Ishikawa (cell line): Measurements from ENCODE around the gene OR7D2.

ENCODE experiments used
- CEBPB ChIP-seq: IDR thresholded peaks from 2 replicates; pipeline ENCODE4 v1.6.1; 2012
- CREB1 ChIP-seq: IDR thresholded peaks from 2 replicates; pipeline ENCODE4 v1.6.1; 2012; ENCODE audit warnings: low read depth
- EGR1 ChIP-seq: IDR thresholded peaks from 2 replicates; pipeline ENCODE4 v1.6.1; 2012
- EP300 ChIP-seq: IDR thresholded peaks from 2 replicates; pipeline ENCODE4 v1.6.1; 2012; ENCODE audit warnings: borderline replicate concordance
- FOXM1 ChIP-seq: IDR thresholded peaks from 2 replicates; pipeline ENCODE4 v1.6.1; 2012; ENCODE audit warnings: low read depth, borderline replicate concordance
- NFIC ChIP-seq: IDR thresholded peaks from 2 replicates; pipeline ENCODE4 v1.6.1; 2012
- RAD21 ChIP-seq: IDR thresholded peaks from 2 replicates; pipeline ENCODE4 v1.6.1; 2012; ENCODE audit warnings: low read depth
- TAF1 ChIP-seq: IDR thresholded peaks from 2 replicates; pipeline ENCODE4 v1.6.1; 2012; ENCODE audit warnings: low read depth, mild to moderate bottlenecking
- TCF12 ChIP-seq: IDR thresholded peaks from 2 replicates; pipeline ENCODE4 v1.6.1; 2012; ENCODE audit warnings: low read depth
- TEAD4 ChIP-seq: IDR thresholded peaks from 2 replicates; pipeline ENCODE4 v1.6.1; 2012
- YY1 ChIP-seq: IDR thresholded peaks from 2 replicates; pipeline ENCODE4 v1.6.1; 2012; ENCODE audit warnings: low read depth
- ZBTB7A ChIP-seq: IDR thresholded peaks from 2 replicates; pipeline ENCODE4 v1.6.1; 2012; ENCODE audit warnings: low read depth
- TF ChIP-seq, protein P1 (sequence below): IDR thresholded peaks from 2 replicates; pipeline ENCODE4 v1.6.1; 2012; ENCODE audit warnings: low read depth, mild to moderate bottlenecking
- TF ChIP-seq, protein P2 (sequence below): IDR thresholded peaks from 2 replicates; pipeline ENCODE4 v1.6.1; 2012
- TF ChIP-seq, protein P3 (sequence below): IDR thresholded peaks from 2 replicates; pipeline ENCODE4 v1.6.1; 2012

Gene OR7D2

DNA sequence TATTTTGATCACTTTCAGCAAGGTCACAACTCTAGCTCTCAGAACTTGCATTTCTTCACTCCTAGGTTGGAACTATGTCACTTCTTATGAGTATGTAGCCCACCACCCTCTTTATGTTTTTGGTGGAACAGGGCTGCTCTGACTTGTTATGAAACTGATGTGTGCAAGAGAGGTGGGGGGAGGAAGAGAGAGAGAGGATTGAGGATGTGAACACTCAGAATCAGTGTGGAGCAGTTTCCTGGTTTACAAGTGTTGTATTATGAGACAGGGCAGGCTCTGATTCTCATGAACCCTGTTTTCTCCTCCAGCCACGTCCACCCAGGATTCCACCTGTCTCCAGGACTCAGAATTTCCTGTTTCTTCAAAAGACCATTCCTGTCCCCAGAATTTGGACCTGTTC lies 22.5 kb upstream of the OR7D2 start:
- TF ChIP-seq RAD21 (no peak), NFIC (no peak), ZBTB7A (no peak), TAF1 (no peak)

GRCh38 chr19:9159891-9160290 lies 18.9 kb upstream of the OR7D2 start:
- TF ChIP-seq YY1, result no peak
- TF ChIP-seq EP300, result no peak

DNA sequence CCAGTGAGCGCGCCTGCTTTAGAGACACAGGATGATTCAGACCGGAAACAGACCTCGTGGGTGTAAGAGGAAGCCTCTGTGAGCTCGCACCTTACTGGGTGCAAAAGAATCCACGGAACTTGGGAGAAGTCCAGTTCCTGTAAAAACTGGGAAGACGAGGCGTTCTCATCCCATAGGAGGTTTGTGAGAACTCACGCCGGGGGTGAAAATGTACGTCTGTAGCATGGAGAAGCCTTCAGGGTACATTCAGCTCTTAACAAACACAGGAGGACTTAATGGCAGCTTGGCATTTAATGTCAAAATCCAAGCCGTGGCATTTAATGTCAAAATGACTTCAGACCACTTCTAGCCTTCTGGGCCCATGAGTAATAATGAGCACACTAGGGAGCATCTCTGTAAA lies 17.4 kb upstream of the OR7D2 start:
- TF ChIP-seq TCF12 (no peak), NFIC (no peak), YY1 (no peak), CREB1 (no peak), FOXM1 (no peak), CEBPB (no peak), TEAD4 (no peak), TAF1 (no peak), EP300 (no peak), ZBTB7A (no peak), EGR1 (no peak), RAD21 (no peak)
- TF ChIP-seq, protein P1, sequence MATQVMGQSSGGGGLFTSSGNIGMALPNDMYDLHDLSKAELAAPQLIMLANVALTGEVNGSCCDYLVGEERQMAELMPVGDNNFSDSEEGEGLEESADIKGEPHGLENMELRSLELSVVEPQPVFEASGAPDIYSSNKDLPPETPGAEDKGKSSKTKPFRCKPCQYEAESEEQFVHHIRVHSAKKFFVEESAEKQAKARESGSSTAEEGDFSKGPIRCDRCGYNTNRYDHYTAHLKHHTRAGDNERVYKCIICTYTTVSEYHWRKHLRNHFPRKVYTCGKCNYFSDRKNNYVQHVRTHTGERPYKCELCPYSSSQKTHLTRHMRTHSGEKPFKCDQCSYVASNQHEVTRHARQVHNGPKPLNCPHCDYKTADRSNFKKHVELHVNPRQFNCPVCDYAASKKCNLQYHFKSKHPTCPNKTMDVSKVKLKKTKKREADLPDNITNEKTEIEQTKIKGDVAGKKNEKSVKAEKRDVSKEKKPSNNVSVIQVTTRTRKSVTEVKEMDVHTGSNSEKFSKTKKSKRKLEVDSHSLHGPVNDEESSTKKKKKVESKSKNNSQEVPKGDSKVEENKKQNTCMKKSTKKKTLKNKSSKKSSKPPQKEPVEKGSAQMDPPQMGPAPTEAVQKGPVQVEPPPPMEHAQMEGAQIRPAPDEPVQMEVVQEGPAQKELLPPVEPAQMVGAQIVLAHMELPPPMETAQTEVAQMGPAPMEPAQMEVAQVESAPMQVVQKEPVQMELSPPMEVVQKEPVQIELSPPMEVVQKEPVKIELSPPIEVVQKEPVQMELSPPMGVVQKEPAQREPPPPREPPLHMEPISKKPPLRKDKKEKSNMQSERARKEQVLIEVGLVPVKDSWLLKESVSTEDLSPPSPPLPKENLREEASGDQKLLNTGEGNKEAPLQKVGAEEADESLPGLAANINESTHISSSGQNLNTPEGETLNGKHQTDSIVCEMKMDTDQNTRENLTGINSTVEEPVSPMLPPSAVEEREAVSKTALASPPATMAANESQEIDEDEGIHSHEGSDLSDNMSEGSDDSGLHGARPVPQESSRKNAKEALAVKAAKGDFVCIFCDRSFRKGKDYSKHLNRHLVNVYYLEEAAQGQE, result no peak
- TF ChIP-seq, protein P2, sequence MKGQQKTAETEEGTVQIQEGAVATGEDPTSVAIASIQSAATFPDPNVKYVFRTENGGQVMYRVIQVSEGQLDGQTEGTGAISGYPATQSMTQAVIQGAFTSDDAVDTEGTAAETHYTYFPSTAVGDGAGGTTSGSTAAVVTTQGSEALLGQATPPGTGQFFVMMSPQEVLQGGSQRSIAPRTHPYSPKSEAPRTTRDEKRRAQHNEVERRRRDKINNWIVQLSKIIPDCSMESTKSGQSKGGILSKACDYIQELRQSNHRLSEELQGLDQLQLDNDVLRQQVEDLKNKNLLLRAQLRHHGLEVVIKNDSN, result no peak

GRCh38 chr19:9165261-9165660 lies 13.5 kb upstream of the OR7D2 start:
- TF ChIP-seq EGR1 (no peak), TCF12 (no peak), TEAD4 (no peak), CREB1 (no peak)
- TF ChIP-seq, protein P1, result no peak

DNA sequence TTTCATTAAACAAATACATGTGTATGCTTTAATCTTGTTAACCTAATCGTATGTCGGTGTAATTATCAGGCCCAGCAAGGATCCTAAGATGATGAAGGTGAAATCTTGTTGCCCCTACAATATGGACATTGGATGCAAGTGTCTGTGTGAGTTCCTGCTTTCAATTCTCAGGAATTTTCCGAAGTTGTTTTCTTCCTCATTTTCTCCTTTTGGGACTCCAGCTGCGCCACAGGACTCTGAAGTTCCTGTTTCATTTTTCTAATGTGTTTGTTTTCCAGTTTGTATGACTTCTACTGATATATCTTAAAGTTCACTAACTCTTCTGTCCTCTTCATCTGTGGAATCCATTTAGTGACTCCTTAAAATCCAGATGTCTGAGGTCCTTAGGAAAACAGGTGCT lies 11.9 kb upstream of the OR7D2 start:
- TF ChIP-seq CEBPB (no peak), RAD21 (no peak), EGR1 (no peak), TEAD4 (no peak), NFIC (no peak), FOXM1 (no peak), ZBTB7A (no peak), YY1 (no peak), TAF1 (no peak), EP300 (no peak), CREB1 (no peak), TCF12 (no peak)
- TF ChIP-seq, protein P3, sequence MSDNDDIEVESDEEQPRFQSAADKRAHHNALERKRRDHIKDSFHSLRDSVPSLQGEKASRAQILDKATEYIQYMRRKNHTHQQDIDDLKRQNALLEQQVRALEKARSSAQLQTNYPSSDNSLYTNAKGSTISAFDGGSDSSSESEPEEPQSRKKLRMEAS, result no peak
- TF ChIP-seq, protein P1, result no peak
- TF ChIP-seq, protein P2, result no peak
